GM19463 (cell line): ENCODE results near the gene MFSD12.

Source experiments
- ATAC-seq: cut with Tn5 transposase; IDR thresholded peaks from one replicate; pipeline ENCODE4 v1.9.1; 2021; ENCODE audit warnings: mild to moderate bottlenecking, moderate library complexity; ENCODE audit not compliant: unreplicated experiment

Gene MFSD12

DNA sequence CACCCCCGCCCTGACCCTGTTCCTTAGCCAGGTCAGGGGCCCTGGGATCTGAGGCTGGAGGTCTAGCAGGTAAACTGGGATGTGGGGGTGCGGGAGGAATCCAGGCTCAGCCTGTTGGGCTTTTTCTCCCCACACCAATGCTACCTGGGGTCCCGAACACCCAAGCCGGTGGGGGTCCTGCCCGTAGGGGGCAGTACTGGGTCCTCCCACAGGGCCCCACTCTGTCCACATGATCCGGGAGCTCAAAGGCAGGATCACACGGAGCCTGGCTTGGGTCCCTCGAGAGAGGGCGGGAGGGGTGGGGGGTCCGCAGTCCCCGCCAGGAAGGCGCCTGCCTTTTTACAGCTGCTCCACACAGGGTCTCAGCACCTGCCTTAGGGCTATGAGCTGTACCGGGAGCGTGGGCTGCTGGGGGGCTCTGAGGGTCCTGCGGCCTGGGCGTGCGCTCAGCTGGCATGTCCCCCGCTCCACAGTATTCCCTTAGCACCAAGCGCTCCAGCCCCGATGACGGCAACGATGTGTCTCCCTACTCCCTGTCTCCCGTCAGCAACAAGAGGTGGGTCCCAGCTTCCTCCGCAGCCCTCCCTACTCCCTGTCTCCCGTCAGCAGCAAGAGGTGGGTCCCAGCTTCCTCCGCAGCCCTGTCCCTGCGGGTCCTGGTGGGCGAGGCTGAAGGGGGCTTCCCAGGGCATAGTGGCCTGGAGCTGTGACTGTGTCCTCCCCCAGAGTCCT is 30.7 kb downstream of the MFSD12 start:
- ATAC-seq: no peak

DNA sequence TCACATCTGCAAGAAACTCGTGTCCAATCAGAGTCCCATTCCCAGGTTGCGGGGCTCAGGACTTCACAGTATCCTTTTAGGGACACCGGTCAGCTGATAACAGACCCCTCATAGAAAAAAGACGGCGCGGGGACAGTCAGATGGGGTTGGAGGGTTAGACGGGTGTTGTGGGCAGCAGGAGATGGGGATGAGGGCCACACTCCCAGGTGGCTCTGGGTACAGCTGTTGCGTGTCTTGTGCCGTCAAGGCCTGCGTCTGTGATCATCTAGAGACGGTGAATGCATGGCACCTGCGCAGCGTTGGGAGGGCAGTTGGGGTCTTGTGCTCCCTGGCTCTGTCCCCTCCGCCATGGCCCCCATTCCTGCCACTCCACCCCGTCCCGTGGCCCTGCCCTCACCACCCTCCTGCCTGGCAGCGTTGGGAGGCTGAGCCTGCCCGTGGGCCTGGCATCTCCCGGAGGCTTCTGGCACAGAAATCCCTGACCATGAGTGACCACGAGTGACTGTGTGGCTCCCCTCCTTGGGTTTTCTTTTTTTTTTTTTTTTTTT is 32.4 kb downstream of the MFSD12 start:
- no peak for ATAC-seq

DNA sequence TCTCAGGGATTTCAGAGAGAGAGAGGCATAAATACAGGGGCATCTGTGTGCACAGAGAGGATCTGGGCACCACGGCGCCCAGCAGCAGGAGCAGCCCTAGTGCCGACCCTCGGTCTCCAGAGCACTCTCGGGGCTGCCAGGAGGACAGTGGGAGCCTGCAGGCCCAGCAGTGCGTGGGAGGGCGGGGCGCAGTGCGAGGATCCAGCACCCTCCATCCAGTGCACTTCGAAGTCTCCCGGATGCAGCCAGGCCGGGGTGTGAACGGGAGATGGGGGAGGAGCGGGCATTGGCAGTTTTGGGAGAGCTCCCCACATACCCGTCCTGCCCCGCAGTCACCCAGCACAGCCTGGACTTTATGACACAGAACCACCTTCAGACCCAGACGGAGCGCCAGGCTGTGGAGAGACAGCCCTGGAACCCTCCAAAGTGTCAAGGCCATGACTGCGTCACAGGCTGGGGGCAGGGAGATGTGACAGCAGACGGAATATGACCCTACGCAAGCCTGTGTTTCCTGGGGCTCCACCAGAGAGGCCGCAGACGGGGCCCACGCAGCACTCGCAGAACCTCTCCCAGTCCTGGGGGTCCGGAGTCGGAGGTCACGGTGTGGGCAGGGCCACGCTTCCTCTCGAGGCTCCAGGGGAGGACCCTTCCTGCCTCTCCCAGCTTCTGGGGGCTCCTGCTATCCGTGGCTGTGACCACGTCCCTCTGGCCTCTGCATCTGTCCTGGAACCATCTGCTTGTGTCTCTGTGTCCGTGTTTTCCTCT is 33.1 kb downstream of the MFSD12 start:
- no peak for ATAC-seq

DNA sequence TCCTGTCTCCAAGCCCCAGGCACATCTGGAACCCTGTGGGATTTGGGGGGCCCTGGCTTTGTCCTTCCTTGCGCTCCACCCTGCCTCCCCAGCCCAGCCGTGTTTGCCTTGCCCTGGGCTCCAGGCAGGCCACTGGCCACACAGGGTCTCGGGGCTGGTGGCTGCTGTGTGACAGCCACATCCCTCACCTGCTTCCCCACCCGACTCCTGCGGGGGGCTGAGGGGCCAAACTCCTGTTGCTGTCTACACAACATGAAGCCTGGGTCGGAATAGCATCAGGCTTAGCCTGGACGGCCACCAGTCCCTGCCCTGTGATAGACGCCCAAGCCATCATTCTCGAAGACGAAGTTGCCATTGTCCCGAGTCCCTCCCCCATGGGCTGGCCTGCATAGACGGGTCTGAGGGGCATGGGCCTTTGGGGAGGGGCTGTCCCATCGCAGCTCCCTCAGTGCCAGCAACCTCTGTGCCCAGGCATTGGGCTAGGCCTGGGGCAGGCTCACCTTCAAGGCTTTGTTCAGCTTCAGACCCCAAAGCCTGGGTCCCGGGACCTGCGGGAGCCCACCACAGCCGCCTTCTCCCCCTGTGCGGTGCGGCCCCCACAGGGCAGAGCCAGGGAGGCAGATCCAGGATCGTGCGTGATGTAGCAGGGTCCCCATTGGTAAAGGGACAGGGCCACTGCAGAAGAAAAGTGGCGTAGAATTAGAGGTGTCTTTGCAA is 33.9 kb downstream of the MFSD12 start:
- no peak for ATAC-seq

DNA sequence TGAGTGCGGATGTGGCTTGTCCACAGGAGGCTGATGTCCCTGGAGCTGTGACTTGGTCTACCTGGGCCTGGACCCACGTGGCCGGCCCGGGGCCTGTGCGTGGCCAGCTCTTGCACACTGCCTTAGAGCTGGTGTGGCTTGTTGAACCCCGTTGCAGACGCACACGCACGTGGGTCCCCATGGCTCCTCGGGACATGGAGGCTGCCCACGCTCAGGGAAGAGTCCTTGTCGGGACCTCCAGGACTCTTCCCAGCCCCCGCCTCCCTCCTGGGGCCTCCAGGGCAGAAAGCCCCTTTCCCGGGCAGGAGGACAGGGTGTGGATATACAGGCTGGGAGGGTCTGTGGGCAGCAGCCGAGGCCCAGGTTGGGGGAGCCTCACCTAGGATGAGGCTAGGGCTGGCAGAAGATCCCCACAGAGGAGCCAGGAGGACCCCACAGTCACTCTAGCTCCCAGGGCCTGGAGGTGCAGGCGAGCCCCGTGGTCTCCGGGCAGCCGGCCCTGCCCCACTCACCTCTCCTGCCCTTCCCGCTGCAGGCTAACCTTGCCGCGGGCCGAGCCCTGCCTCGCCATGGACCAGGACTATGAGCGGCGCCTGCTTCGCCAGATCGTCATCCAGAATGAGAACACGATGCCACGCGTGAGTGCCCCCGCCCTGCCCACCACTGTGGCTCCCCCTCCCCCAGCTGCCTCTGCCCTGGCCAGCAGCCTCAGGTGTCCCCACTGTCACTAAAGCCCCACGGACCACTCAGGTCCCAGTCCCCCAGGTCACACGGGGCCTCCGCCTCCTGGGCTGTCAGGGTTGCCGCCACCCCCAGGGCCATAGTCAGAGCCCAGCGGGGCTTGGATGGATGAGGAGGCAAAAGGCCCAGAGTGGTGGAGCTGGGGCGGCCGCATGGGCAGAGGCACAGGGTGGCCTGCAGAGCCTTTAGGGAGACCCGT is 34.7 kb downstream of the MFSD12 start:
- no peak for ATAC-seq

DNA sequence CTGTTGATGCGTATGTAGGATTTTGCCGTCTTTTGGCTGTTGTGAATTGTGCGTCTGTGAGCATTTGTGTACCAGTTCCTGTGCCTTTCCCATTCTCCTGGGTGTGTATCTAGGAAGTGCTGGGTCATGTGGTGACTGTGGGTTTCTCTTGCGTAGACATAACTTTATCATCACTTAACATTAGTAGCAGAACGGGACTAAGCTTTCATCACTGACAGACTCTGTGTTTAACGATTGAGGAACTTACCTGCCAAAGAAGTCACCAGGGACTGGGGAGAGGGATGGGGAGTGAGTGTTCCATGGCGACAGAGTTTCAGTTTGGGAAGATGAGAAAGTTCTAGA is 36.3 kb downstream of the MFSD12 start:
- no peak for ATAC-seq

DNA sequence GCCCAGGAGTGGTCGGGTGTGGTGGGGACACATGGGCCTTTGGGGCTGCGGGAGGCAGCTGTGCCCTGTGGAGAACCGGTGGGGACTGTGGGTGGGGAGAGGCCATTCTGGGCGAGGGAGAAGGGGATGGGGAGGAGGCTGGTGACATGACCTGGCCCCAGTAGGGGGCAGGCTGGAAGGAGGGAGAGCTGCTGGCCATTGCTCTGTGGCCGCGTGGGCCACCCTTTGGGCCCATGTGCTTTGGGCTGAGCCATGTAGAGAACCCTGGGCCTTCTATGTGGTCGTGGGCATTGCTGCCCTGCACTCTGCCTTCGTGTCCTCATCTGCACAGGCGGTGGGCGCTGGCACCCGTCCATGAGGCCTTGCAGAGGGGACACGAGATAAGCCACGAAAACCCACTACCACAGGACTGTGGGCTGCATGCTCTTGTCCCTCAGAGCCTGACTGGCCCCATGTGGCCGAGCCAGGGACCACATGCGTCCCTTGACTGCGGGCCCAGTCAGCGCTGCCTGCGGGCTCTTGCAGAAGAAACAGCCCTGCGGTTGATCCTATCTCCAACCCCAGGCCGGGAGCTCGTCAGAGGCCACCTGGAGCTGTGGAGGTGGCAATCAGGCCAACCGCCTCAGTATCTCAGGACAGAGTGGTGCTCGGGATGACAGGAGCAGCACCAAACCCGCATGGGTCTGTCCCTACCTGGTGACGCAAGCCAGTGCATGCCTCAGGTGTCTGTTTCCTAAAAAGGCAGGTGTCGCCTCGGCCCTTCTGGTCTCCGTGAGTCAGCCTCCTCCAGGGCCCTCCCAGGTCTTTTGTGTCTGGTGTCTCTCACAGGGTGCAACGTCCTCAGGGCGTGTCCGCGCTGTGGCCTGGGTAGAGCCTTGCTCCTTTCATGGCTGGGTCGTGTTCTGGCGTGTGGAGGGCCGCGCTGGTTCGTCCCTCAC is 37.0 kb downstream of the MFSD12 start:
- no peak for ATAC-seq

DNA sequence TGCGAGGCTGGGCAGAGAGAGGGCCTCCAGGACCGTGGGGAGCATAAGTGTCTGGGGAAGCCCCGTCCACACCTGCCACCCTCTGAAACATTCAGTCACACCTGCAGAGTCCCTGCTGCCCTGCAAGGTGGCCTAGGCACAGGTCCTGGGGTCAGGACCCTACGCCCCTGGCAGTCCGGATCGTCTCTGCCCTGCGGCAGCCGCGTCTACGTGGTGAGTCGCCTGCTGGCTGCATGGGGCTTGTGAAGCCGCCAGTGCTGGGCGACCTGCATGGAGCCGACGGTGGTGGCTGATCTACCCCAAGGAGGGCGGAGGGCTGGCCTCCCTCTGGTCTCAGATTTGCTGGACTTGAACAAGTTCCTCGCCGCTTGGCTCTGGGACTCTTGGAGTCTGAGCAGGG is 38.3 kb downstream of the MFSD12 start:
- no peak for ATAC-seq

DNA sequence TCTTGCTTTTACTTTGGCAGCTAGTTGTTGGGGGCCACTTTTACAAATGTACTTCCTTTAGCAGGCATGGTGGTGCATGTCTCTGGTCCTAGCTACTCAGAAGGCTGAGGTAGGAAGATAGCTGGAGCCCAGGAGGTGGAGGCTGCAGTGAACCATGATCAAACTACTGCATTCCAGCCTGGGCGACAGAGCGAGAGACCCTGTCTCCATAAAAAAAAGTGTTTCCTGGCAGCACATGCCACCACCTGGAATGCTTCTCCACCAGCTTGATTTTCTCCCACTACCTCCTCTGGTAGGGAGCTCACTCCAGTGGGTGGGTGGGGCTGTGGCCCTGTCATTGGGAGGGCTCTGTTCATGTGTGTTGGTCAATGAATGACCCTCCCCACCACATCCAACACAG is 38.7 kb downstream of the MFSD12 start:
- no peak for ATAC-seq

DNA sequence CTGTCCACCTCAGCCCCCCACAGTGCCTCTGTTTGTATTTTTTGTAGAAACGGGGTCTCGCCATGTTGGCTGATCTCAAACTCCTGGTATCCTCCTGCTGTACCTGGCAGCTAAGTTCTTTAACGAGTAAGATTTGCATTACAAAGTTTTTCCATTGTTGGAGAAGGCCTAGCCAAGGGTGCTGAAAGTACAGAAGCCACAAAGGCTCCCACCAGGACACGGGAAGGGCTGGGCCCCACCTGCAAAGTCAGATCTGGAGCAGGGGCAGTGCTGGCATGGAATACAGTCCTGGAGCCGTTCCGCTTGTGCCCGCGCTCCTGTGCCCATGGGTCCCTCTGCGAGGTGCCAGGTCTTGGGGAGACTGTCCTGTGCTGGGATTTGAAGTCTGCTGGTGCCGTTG is 39.1 kb downstream of the MFSD12 start:
- ATAC-seq: no peak

DNA sequence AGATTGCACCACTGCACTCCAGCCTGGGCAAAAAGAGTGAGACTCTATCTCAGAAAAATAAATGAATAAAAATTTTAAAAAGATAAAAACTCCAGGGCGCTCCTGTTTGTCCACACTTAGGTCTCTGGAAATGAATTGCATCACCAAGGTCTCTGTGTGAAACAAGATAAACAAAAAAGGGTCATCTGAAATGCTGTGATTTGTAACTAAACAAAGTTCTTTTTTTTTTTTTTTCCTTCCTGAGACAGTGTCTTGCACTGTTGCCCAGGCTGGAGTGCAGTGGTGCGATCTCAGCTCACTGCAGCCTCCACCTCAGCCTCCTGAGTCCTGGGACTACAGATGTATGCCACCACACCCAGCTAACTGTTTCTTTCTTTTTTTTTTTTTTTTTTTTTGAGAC is 39.7 kb downstream of the MFSD12 start:
- no peak for ATAC-seq

DNA sequence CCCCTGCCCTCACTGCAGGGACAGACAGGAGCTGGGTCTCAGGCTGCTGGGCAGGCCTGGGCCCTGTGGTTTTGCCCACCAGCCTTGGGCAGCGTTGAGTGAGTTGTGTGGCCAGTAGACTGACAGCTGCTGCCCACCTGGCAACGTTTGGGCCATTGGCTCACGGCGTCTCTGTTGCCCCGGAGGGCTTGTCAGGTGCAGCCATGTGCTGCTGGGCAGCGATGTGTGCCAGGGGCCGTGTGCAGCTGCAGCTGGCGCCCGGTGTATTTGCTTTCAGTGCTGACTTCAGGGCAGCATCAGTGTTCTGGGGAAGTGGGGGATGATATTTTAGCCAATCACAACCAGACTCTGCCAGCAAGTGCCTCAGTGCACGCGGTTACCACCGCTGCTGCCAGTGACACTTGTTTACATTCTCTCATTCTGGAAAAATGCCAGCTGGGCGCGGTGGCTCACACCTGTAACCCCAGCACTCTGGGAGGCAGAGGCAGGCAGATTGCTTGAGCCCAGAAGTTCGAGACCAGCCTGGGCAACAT is 40.6 kb downstream of the MFSD12 start:
- ATAC-seq: no peak

DNA sequence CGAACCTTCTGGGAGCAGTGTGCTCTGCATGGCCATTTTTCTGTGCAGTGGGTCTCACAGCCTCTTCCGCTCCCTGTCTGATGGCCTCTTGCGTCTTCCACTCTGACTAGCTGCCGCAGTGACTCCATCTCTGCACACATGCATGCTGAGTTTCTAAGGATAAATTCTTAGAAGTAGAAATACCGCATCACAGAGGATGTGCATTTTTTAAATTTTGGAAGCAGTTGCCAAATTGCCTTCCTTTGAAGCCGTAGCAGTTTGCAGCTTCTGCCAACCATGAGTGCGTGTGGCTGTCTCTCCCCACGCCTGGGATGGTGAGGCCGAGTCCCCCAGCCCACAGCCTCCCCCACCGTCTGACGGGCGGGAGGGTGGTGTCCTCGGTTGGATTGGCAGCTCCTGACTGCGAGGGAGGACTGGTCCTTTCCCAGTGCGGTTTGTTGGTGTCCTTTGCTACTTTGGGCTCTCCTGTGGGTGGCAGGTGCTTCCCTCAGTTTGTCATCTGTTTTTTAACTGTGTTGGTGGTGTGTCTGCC is 41.4 kb downstream of the MFSD12 start:
- ATAC-seq: no peak

DNA sequence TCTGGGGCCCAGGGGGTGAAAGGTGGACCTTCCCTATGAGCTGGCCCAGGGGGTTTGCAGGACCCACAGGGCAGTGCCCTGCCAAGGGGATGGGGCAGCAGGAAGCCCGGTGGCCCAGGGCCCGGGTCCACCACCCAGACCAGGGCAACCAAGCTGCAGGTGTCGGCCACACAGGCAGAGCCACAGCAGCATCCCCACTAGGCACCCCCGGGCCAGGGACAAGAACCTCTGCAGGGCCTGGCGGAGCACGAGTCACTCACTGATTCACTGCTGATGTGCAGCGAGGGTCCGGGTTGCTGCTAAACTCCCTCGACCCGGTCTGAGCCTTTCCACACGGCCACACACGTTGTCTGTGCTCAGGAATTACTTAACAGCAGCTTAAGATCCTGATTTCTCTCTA is 42.5 kb downstream of the MFSD12 start:
- no peak for ATAC-seq

DNA sequence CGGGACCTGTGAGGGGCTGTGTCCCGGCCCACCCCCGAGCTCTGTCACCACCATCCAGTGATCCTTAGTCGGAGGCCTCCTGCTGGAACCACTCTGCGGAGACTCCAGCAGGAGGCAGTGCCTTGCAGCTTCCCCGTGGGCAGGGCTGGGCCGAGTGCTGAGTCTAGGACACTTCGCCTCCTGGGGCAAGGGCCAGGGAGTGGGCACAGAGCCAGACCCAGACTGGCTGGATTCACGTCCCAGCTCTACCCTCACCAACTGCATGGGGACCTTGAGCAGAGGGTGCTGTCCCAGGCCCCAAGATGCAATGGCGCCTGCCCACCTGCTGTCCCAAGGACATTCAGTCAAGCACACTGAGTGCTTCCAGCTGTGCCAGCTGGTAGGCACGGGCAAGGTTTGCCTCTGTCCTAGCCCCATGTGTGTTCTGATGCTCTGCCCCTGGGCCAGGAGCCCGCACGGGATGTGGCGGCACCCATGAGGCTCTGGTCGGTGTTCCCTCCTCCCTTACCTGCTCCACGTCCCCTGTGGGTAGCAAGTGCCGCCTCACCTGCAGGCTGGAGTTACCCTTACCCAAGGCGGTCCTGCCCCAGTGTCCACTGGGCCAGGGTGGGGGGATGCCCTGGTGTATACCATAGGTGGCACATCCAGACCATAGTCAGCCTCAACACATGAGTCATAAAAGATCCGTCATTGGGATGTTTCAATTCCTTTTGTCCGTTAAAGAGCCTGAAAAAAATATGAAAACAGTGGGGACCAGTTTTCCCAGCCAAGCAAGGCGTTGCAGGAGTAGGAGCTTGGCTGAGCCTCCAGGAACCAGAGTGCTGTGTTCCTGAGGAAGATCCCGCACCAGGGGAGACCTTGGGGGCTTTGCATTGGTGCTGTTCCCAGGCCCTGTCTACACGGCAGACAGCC is 43.9 kb downstream of the MFSD12 start:
- ATAC-seq: no peak

DNA sequence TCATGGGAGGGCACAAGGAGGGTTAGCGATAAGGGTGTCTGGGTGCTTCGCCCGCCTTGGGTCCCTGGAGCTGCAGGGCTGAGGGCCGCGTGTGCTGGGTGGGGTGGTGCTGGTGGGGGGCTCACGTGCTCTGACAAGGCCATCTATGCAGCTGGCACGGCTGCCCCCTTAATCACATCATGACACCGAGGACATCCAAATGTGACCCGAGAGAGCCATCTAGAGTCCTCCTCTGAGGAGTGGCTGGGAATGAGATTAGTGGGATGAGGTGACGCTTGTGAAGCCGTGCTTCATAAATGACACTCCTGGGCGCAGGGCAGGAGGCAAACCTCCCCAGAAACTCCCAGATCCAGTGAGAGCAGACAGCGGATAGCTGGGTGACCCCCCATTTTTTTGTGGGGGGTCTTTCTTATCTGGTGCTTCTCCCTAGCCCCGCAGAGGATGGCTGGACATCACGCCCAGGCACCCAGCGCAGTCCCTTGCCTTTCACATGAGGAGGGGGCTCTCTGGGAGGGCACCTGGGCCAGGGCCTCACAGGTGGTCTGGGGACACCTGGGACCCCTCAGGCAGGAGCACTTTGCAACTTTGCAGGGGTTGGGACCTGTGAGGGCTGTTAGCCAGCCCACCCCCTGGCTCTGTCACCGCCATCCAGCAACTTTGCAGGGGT is 44.7 kb downstream of the MFSD12 start:
- no peak for ATAC-seq

DNA sequence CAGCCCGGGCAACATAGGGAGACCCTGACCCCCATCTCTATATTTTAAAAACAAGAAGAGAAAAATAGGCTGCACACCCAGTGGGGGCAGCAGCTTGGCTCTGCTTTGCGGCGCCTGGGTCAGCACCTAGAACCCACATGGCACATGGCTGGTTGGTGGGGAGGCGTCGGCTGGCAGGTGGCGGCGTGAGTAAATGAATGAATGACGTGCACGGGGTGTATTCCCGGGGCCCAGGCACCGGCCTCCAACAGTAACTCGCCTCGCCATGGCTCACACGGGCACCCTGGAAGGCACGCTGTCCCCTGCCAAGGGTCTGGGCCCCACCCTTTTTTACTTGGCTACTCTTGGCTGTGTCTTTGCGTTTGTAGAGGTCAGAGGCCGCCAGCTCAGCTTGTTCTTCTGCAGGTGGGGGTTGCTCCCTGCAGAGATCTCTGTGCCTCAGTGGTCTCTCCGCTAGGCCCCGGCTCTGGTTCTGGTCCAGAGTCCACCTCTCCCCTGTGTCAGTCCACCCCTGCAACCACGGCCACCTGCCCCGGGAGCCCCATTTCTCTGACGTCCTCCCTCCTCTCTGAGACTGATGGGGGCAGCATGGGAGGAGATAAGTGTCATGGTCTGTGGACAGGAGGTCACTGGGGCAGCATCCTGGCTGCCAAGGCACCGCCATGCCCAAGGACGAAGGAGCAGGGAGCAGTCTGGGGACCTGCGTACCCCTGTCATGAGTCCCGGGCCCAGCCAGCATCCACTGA is 45.7 kb downstream of the MFSD12 start:
- no peak for ATAC-seq
